ENCODE data around the gene SIAH1.
"Not testable (repeated sequence)": the region's sequence is repeated elsewhere in the genome, so short reads cannot be mapped to it uniquely, and the experiment has no call there.

Gene SIAH1

DNA sequence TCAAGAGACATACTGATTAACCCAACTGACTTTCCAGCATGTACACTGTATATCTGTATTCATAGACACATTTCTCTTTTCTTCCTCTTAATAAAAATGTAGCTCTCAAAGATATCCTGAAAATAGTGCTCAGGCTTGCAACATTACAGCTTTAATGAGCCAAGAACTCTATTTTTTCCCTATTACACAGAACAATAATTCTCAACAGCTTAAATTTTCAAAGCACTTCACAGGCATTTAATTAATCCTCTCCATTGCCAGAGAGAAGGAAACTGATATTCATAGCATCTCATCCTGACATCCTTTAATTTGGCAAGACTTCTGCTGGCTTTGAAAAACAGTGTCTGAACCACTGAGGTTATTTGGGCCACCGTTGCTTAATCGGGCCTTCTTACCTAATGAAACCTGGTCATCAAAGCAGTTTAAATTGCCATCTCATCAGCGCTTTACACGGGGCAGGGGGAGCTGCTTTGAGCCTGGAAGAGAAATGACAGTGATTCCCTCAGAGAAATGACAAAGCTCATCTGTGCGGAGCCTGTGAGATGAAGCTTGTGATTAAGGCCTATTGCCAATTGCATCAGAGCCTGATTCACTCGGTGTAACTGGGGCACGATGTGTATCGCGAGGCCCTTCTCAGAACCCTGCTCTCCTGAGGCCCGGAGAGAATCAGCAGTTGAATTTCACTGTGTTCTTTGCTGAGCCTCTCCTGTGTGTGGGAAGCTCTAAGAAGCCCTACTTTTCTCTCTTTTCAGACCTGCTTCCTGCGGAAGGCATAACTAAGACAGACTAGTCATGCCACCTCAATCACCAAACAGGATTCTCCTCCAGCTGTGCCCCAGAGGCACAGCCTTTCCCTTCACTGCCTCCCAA is 8.5 kb upstream of the SIAH1 start:
- DNase-seq (ENCODE audit: low spot score) = no peak

DNA sequence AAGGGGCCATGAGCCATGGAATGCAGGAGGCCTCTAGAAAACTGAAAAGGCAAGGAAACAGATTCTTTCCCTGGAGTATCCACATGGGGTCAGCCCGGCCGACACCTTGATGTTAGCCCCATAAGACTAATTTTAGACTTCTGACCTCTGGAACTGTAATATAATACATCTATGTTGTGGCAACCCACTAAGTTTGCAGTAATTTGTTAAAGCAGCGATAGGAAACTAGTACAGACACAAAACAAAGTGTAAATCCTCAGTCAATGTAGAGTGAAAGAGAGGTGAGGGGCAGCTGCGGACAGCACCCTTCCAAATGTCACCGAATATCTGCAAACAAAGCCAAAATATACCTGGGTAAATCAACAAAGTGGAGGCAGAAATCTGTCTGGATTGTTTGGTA is 7.2 kb upstream of the SIAH1 start:
- no peak for DNase-seq (ENCODE audit: low spot score)

DNA sequence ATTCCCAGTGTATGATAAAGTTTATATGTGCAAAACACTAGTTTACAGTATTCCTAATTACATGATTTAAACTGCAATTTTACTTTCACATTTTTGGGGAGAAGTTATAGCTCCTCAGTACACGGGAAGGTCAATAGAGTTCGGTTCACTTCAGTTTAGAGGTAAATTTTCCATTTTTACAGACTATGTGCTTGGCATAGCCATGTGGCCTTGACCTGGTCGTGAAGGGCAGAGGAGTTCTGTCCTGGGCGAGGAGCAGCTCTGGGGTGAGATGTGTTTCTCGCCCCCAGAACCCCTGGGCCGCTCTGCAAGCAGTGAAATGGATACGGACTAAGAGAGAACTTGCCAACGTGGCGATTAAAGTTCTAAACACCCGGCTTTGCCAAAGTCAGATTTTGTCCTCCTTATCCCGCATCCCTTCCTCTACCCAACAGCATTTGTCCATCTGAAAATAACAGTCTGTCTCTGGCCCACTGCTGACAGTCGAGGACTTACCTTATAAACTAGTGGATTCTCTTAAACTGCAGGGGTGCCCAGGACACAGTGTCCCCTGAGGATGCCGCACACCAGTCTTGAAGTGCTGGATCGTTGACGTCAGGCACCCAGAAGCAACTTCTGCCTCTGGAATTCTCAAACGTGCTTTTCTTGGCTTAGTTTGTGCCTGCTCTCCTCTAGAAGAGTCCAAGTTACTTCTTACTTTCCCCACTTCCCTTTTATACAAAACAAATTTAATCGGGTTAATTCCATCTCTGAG is 1.5 kb upstream of the SIAH1 start:
- DNase-seq (ENCODE audit: low spot score) = no peak

GRCh38 chr16:48384520-48385252 is 527 bp downstream of the SIAH1 start:
- DNase-seq (ENCODE audit: low spot score) = peak; percentile 62

DNA sequence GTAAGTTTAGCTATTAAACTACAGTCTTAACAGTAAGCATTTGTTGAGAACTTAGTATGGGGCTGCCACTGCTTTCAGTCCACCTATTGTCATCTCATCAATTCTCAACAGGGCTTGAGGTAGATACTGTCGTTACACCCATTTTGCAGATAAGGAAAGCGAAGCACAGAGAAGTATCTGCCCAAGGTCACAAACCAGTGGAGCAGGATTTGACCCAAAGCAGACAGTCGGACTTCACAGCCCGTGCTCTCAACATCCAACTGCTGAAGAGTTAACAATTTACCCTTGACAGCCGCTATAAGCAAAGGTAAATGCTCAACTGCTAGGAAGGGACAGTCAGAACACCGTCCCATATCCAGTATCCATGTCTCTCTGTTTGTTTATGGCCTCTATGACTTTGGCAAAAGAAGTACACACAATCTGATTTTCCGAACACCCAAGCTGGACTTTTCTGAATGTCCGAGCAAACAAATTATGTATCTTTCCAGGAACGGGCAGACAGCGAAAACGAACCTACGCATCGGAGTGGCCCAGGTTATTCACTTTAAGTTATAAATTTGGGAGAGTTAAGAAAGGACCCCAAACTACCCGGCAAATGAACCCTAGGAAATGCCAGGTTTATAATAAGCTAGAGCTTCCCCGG is 1.2 kb downstream of the SIAH1 start:
- peak; percentile 55 for DNase-seq (ENCODE audit: low spot score)

- DNase-seq (ENCODE audit: low spot score) = no peak
Observed at GRCh38 chr16:48383009-48383876, 2.0 kb downstream of the SIAH1 start.

DNA sequence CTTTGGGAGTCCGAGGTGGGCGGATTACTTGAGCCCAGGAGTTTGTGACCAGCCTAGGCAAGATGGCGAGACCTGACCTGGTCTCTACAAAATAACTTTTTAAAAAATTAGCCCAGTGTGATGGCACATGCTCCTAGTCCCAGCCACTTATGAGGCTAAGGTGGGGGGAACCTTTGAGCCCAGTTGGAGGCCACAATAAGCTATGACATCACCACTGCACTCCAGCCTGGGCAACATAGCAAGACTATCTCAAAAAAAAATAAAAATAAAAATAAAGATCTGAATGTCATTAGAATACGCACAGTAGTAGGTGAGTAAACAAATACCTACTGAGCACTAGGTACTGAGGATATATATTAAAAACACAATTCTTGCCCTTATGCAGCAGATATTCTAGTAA is 3.1 kb downstream of the SIAH1 start:
- DNase-seq (ENCODE audit: low spot score) = no peak

GRCh38 chr16:48381201-48381600 is 4.0 kb downstream of the SIAH1 start:
- DNase-seq (ENCODE audit: low spot score) = no peak

DNA sequence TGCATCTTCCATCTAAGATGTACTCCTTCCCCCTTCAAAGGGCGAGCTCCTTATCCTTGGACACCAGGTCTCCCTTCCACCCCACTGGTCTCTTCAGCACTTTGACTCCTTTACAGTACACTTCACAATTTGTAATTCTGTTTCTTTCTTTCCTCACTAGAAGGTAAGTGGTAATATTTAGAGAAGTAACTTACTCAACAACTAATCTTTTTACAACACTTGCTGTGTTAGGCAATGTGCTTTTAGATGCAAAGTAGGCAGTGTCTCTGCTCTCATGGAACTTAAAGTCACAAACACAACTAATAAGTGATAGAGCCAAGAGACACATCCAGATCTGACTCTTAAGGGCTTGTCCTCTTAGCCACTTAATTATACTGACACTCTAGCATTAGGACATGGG is 6.4 kb downstream of the SIAH1 start:
- no peak for DNase-seq (ENCODE audit: low spot score)

- no peak for DNase-seq (ENCODE audit: low spot score)
Observed at GRCh38 chr16:48378276-48378675, 6.9 kb downstream of the SIAH1 start.

- DNase-seq (ENCODE audit: low spot score) = not testable (repeated sequence)
Observed at GRCh38 chr16:48377301-48377700, 7.9 kb downstream of the SIAH1 start.

DNA sequence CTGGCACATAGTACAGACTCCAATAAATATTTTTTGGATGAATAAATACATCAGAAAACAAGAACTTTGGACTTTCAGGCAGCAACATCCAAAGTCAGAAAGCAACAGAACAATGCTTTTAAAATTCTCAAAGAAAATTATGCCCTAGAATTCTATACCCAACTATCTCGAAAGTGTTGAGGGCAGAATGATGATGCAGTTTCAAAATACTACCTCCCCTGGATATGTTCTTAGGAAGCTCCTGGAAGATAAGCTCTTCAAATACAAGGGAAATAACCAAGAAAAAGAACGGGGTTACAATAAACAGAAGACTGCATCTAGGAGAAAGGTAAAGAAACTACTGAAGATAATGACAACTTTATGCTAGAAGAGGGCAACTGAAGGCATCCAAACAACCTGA is 11.0 kb downstream of the SIAH1 start:
- DNase-seq (ENCODE audit: low spot score) = no peak

DNA sequence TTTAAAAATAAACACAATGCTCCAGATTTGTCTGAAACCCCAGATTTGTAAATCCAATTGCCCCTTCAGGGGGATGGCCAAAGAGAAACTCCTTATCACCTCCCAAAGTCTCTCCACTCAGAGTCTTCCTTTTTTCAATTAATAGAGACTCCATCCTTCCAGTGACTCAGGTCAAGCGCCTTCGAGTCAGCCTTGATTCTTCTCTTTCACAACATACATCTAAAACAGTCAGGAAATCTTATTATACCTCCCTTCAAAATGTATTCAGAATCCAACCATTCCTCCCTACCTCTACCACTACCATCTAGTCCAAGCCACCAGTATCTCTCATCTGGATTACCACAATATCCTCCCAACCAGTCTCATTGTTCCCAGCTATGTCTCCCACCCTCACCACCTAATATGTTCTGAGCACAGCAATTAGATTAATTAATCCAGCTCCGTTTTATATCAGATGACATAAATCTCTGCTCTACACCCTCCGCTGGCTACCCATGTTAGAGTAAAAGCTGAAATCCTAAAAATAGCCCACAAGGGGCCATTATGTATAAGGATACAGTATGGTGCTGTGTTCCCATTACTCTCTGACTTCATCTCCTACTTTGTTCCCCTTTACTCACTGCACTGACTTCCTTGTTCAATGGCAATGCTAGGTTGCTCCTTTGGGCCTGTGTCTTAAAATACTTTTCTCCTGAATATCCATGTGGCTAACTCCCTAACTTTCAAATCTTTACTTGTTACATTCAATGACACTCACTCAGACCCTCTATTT is 11.8 kb downstream of the SIAH1 start:
- DNase-seq (ENCODE audit: low spot score) = no peak

GRCh38 chr16:48372744-48373143 is 12.5 kb downstream of the SIAH1 start:
- DNase-seq (ENCODE audit: low spot score) = no peak

DNA sequence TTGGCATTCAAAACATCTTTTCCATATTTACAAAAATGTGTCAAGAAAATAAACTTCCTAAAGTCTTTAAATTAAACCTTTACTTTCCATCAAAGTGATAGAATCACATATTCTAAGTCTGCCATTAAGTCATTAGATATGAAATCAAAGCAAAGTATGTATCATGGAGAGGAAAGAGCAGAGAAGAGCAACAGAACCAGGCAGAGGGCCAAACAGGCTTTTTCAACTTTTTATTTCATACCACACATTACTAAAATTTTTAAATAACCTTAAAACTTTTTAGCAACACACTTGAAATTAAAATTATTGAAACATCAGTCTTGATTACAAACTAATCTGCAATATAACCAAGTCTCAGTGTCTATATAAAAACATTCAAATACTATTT is 13.8 kb downstream of the SIAH1 start:
- DNase-seq (ENCODE audit: low spot score) = no peak

- not testable (repeated sequence) for DNase-seq (ENCODE audit: low spot score)
Observed at GRCh38 chr16:48370668-48371392, 14.4 kb downstream of the SIAH1 start.

- no peak for DNase-seq (ENCODE audit: low spot score)
Observed at GRCh38 chr16:48370229-48370628, 15.0 kb downstream of the SIAH1 start.

- DNase-seq (ENCODE audit: low spot score) = no peak
Observed at GRCh38 chr16:48369765-48370164, 15.4 kb downstream of the SIAH1 start.

DNA sequence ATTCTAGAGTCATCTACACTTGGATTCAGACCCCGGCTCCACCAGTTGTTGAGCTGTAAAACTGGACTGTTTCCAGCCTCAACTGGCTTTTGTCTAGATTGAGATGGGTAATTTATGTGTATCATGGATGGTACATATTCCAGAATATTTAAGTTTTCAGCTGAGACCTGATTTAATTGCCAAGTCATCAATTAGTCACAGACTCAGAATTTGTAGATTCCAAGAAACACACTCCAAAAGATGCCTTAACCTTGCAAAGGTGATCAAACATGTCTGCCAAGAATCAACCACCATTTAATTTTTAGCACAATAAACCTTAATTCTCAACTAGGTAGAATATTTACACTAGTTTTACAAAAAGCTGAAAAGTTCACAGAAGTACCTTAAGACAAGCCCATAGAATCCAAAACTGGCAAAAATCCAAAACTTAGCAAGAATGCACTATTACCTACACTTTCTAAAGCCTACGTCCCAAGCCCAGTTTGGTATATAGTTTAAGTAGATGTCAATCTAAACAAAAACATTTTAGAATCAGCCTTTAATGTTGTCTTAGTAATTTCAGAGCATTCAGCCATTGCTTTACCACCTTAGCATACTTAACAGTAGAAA is 17.7 kb downstream of the SIAH1 start:
- DNase-seq (ENCODE audit: low spot score) = no peak
